Liver (tissue), 9 donors: ENCODE results near the gene IL17REL. TPM values are rescaled to one million over a fixed set of nuclear protein-coding genes. Genes with fewer than 3 reads are reported as not detected.

Source experiments
- DNase-seq: peaks from one replicate; pipeline ENCODE4 v3.0.0-alpha.2; 2017; ENCODE audit warnings: low spot score
- H3K27ac ChIP-seq, 2 donors: one replicate each; pipeline ENCODE4 v1.7.0; 2013; ENCODE audit warnings: inconsistent platforms in 2 of 2, low read length in 2 of 2, control low read depth in 1 of 2, low read depth in 1 of 2, mild to moderate bottlenecking in 1 of 2
- H3K27me3 ChIP-seq, 4 donors: one replicate each; pipeline versions ENCODE4 v1.6.1 to v1.7.0; 2013; ENCODE audit warnings: low read length in 3 of 4, inconsistent platforms in 1 of 4, mild to moderate bottlenecking in 1 of 4, moderate library complexity in 1 of 4; ENCODE audit not compliant: control insufficient read depth in 4 of 4, insufficient read depth in 4 of 4
- H3K36me3 ChIP-seq, 4 donors: one replicate each; pipeline versions ENCODE4 v1.6.1 to v1.7.0; 2013; ENCODE audit warnings: low read length in 3 of 4, mild to moderate bottlenecking in 3 of 4, low read depth in 1 of 4, moderate library complexity in 1 of 4; ENCODE audit not compliant: control insufficient read depth in 4 of 4, insufficient read depth in 3 of 4
- H3K4me1 ChIP-seq, 4 donors: one replicate each; pipeline versions ENCODE4 v1.6.1 to v1.7.0; 2013; ENCODE audit warnings: low read length in 3 of 4, mild to moderate bottlenecking in 3 of 4, moderate library complexity in 1 of 4; ENCODE audit not compliant: control insufficient read depth in 4 of 4, insufficient read depth in 4 of 4
- H3K4me3 ChIP-seq, 3 donors: one replicate each; pipeline versions ENCODE4 v1.6.1 to v1.7.0; 2013; ENCODE audit warnings: low read length in 3 of 3, control low read depth in 1 of 3, low read depth in 1 of 3, mild to moderate bottlenecking in 1 of 3
- H3K9ac ChIP-seq, 2 donors: one replicate each; pipeline ENCODE4 v1.7.0; 2013; ENCODE audit warnings: low read length in 2 of 2, mild to moderate bottlenecking in 2 of 2, moderate library complexity in 2 of 2, control low read depth in 1 of 2, low read depth in 1 of 2
- H3K9me3 ChIP-seq, 4 donors: one replicate each; pipeline versions ENCODE4 v1.6.1 to v1.7.0; 2013; ENCODE audit warnings: low read length in 3 of 4; ENCODE audit not compliant: control insufficient read depth in 4 of 4
- EGR1 ChIP-seq, 2 donors: IDR thresholded peaks; 2 replicates each; pipeline ENCODE4 v1.6.1; 2016 to 2018; ENCODE audit warnings: antibody characterized with exemption in 2 of 2, low read depth in 2 of 2
- FOXA2 ChIP-seq: IDR thresholded peaks from 2 replicates; pipeline ENCODE4 v1.6.1; 2016; ENCODE audit warnings: antibody characterized with exemption
- HNF4G ChIP-seq: IDR thresholded peaks from 2 replicates; pipeline ENCODE4 v1.6.1; 2016; ENCODE audit warnings: antibody characterized with exemption
- JUND ChIP-seq, 2 donors: IDR thresholded peaks; 2 replicates each; pipeline ENCODE4 v1.6.1; 2016; ENCODE audit warnings: antibody characterized with exemption in 2 of 2
- NR2F2 ChIP-seq: IDR thresholded peaks from 2 replicates; pipeline ENCODE4 v1.6.1; 2016; ENCODE audit warnings: antibody characterized with exemption
- SP1 ChIP-seq: IDR thresholded peaks from 2 replicates; pipeline ENCODE4 v1.6.1; 2018; ENCODE audit warnings: antibody characterized with exemption, mild to moderate bottlenecking
- TAF1 ChIP-seq: conservative IDR thresholded peaks from 2 replicates; pipeline ENCODE4 v1.6.1; 2016; ENCODE audit warnings: antibody characterized with exemption, mild to moderate bottlenecking
- YY1 ChIP-seq: IDR thresholded peaks from 2 replicates; pipeline ENCODE4 v1.6.1; 2016; ENCODE audit warnings: antibody characterized with exemption, mild to moderate bottlenecking
- WGBS: extraction: QIAGEN DNeasy Blood & Tissue Kit; methylation state at CpG from one replicate; pipeline ENCODE4 v1.1.7; 2013; 5-methylcytosine and 5-hydroxymethylcytosine counted together
- polyA plus RNA-seq, 2 donors: library from polyadenylated mRNA; stranded (reverse) in 1 of 2; unstranded in 1 of 2; fragments of 200-250 nt in 1 of 2; fragments of >200 nt in 1 of 2; fragmentation: Nextera tagmentation in 1 of 2; extraction: Ambion mirVana in 1 of 2; gene quantifications; one replicate each; pipeline versions ENCODE4 v1.2.1 to v1.2.3, GENCODE V29; 2013 to 2015
- total RNA-seq, 2 donors: library from RNA; depleted of rRNA; stranded (reverse); fragments of >200 nt; gene quantifications; one replicate each; pipeline ENCODE4 v1.2.3, GENCODE V29; 2014
- TF ChIP-seq, protein P1 (sequence below): IDR thresholded peaks from 2 replicates; pipeline ENCODE4 v1.6.1; 2016; ENCODE audit warnings: antibody characterized with exemption
- TF ChIP-seq, protein P2 (sequence below): IDR thresholded peaks from 2 replicates; pipeline ENCODE4 v1.6.1; 2016; ENCODE audit warnings: antibody characterized with exemption
- TF ChIP-seq, protein P3 (sequence below): IDR thresholded peaks from 2 replicates; pipeline ENCODE4 v1.6.1; 2016; ENCODE audit warnings: antibody characterized with exemption, mild to moderate bottlenecking
- TF ChIP-seq, protein P4 (sequence below): fragments of 150-350 bp; IDR thresholded peaks from 2 replicates; pipeline ENCODE4 v1.5.1; 2017; ENCODE audit warnings: improper control_type of control experiment, low read depth, low read length; ENCODE audit not compliant: missing input control
- donor health status: healthy.
- donor health status: healthy.
- donor health status: healthy.
- donor health status: healthy.
- donor health status: healthy.

Gene IL17REL
- total and polyA plus RNA-seq, 4 donors = under 0.01 TPM; not detected in 3

DNA sequence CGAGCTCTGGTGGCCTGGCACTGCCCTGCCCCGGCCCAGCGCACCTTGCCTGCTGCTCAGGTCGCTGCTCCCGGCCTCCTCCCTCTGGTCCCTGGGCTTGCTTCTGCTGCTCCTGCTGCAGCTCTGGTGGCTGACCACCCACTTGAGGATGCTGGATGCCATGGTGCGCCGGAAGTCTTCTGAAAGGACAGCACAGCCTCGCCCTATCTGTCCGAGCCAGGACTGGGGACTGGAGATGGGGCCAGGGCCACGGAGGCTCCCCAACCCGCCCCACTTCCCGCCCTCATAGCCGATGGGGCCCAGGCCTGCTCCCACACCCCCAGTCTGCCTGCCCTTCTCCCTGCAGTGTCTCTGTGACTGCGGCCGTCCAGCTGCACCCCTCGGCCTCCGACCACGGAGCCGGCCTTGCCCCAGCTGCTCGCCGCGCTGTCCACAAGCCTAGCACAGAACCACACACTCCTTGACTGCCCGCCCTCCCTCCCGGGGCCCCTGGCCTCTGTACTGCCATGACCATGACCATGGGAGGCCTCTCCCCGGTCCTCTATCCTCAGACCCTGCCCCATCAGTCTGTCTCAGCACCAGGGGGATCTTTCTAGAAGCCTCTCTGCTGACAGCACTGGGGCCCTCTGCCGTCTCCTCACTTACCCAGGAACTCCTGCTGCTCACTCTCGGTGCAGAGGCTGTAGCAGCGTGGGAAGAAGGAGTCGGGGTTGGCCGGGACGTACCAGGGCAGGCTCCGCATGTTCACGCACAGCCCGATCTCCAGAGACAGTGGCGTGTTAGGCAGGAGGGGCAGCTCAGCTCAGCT lies 32.9 kb upstream of the IL17REL start:
- Histone ChIP-seq H3K4me1 (no peaks in the 10 kb centered on the region), H3K27ac (no peak overlapping the region), H3K4me3 (no peak overlapping the region), H3K36me3 (no peaks in the 10 kb centered on the region), H3K27me3 (no peaks in the 10 kb centered on the region), H3K9me3 (no peaks in the 10 kb centered on the region), H3K9ac (no peak overlapping the region)
- DNase-seq = no peak
- TF ChIP-seq NR2F2 = no peak
- WGBS = 84% methylated on average over 35 of the region's 35 CpGs

DNA sequence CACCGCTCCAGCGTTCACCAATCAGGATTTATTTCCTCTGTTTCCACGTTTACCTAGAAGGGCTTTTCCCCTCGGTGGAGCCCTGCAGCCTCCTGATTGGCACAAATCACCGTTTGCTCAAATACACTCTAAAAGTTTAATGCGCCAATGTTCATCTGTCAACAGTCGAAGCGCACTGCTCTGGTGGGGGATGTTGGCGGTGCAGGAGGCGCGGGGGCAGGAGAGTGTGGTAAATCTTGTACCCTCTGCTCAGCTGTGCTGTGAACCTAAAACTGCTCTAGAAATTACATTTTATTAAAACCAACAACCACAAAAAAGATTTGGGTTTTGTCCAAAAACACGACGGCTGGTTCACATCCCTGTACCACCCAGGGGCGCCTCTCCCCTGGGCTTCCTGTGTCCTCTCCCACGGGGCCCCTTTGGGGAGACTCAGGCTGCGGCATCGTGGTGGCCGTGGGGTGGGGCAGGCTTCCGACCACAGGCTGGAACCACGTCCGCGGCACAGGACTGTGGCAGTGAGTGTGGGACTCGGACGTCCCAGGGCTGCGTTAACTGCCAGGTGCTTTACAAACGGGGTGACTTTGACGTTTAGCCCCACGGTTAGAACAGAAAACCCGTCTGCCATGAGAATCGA lies 32.0 kb upstream of the IL17REL start:
- H3K27ac ChIP-seq = no peak overlapping the region
- H3K4me3 ChIP-seq = no peak overlapping the region
- no peak for DNase-seq
- H3K4me1 ChIP-seq = no peaks in the 10 kb centered on the region
- TF ChIP-seq YY1 = no peak
- no peak for TF ChIP-seq HNF4G
- no peak for TF ChIP-seq EGR1 (IDR thresholded peaks at IDR 0.05; ENCODE audit: low read depth in 2 of 2)
- TF ChIP-seq FOXA2 = no peak
- TF ChIP-seq SP1 = no peak
- TF ChIP-seq, protein P1, sequence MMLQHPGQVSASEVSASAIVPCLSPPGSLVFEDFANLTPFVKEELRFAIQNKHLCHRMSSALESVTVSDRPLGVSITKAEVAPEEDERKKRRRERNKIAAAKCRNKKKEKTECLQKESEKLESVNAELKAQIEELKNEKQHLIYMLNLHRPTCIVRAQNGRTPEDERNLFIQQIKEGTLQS = no peak
- TF ChIP-seq, protein P2, sequence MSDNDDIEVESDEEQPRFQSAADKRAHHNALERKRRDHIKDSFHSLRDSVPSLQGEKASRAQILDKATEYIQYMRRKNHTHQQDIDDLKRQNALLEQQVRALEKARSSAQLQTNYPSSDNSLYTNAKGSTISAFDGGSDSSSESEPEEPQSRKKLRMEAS = no peak
- TF ChIP-seq JUND (IDR thresholded peaks at IDR 0.05) = no peak
- no peaks in the 10 kb centered on the region for H3K36me3 ChIP-seq
- 71% methylated on average over 30 of the region's 30 CpGs for WGBS
- no peaks in the 10 kb centered on the region for H3K27me3 ChIP-seq
- H3K9ac ChIP-seq = no peak overlapping the region
- H3K9me3 ChIP-seq = peaks cover 0 to under 1% (median 0%) of the 10 kb centered on the region in 4 donors

DNA sequence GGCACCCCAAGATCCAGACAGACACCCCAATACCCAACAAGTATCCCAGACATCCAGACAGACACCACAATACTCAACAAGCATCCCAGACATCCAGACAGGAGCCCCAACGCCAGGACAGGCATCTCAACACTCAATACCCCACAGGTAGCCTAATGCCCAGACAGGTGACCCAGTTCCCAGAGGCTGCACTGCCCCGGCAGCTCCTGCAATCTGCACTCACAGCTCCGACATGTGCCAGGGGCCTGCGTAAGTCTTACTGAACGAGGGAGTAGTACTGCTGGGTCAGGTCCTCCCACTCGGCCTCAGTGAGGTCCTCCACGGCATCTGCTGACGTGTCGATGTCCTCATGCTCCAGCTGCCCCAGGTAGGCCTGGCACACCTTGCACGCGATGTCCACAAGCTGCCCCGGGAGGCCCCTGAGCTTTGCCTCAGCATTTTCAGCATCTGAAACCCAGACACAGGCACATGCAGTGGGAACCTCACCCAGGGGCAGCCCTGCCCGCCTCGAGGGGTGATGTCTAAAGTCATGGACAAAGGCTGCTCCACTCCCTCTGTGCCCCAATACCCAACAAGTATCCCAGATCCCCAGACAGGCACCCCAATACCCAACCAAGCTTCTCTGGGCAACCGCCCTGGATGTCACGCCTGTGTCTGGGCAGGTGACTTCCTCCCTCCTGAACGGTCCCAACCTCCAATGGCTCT lies 28.9 kb upstream of the IL17REL start:
- no peaks in the 10 kb centered on the region for H3K4me1 ChIP-seq
- H3K36me3 ChIP-seq = no peaks in the 10 kb centered on the region
- DNase-seq = no peak

More for the DNA sequence above, 28.9 kb upstream of the IL17REL start:
- Histone ChIP-seq H3K27ac (no peak overlapping the region), H3K9me3 (peaks cover 0 to 2% (median 0%) of the 10 kb centered on the region in 4 donors), H3K27me3 (no peaks in the 10 kb centered on the region), H3K4me3 (no peak overlapping the region), H3K9ac (no peak overlapping the region)
- WGBS = 87% methylated on average over 17 of the region's 17 CpGs
- TF ChIP-seq TAF1 = no peak
- TF ChIP-seq, protein P3, sequence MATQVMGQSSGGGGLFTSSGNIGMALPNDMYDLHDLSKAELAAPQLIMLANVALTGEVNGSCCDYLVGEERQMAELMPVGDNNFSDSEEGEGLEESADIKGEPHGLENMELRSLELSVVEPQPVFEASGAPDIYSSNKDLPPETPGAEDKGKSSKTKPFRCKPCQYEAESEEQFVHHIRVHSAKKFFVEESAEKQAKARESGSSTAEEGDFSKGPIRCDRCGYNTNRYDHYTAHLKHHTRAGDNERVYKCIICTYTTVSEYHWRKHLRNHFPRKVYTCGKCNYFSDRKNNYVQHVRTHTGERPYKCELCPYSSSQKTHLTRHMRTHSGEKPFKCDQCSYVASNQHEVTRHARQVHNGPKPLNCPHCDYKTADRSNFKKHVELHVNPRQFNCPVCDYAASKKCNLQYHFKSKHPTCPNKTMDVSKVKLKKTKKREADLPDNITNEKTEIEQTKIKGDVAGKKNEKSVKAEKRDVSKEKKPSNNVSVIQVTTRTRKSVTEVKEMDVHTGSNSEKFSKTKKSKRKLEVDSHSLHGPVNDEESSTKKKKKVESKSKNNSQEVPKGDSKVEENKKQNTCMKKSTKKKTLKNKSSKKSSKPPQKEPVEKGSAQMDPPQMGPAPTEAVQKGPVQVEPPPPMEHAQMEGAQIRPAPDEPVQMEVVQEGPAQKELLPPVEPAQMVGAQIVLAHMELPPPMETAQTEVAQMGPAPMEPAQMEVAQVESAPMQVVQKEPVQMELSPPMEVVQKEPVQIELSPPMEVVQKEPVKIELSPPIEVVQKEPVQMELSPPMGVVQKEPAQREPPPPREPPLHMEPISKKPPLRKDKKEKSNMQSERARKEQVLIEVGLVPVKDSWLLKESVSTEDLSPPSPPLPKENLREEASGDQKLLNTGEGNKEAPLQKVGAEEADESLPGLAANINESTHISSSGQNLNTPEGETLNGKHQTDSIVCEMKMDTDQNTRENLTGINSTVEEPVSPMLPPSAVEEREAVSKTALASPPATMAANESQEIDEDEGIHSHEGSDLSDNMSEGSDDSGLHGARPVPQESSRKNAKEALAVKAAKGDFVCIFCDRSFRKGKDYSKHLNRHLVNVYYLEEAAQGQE = no peak
- TF ChIP-seq, protein P4, sequence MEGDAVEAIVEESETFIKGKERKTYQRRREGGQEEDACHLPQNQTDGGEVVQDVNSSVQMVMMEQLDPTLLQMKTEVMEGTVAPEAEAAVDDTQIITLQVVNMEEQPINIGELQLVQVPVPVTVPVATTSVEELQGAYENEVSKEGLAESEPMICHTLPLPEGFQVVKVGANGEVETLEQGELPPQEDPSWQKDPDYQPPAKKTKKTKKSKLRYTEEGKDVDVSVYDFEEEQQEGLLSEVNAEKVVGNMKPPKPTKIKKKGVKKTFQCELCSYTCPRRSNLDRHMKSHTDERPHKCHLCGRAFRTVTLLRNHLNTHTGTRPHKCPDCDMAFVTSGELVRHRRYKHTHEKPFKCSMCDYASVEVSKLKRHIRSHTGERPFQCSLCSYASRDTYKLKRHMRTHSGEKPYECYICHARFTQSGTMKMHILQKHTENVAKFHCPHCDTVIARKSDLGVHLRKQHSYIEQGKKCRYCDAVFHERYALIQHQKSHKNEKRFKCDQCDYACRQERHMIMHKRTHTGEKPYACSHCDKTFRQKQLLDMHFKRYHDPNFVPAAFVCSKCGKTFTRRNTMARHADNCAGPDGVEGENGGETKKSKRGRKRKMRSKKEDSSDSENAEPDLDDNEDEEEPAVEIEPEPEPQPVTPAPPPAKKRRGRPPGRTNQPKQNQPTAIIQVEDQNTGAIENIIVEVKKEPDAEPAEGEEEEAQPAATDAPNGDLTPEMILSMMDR = no peak
